ENCODE measurements around the gene SLC9A8.

DNA sequence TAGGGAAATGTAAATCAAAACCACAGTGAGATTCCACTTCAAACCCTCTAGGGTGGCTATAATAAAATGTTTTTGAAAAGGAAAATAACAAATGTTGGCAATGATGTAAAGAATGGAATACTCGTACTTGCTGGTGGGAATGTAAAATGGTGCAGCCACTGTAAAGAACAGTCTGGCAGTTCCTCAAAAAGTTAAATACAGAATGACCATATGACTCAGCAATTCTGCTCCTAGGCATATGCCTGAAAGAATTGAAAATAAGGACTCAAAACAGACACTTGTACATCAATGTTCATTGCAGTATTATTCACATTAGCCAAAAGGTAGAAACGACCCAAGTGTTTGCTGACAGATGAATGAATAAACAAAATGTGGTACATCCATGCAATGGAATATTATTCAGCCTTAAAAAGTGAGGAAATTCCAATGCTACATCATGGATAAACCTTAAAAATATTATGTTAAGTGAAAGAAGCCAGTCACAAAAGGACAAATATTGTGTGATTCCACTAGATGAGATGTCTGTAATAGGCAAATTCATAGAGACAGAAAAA is 113.3 kb downstream of the SLC9A8 start:
- TF ChIP-seq, protein P1, sequence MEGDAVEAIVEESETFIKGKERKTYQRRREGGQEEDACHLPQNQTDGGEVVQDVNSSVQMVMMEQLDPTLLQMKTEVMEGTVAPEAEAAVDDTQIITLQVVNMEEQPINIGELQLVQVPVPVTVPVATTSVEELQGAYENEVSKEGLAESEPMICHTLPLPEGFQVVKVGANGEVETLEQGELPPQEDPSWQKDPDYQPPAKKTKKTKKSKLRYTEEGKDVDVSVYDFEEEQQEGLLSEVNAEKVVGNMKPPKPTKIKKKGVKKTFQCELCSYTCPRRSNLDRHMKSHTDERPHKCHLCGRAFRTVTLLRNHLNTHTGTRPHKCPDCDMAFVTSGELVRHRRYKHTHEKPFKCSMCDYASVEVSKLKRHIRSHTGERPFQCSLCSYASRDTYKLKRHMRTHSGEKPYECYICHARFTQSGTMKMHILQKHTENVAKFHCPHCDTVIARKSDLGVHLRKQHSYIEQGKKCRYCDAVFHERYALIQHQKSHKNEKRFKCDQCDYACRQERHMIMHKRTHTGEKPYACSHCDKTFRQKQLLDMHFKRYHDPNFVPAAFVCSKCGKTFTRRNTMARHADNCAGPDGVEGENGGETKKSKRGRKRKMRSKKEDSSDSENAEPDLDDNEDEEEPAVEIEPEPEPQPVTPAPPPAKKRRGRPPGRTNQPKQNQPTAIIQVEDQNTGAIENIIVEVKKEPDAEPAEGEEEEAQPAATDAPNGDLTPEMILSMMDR (IDR thresholded peaks at IDR 0.05), result no peak
- TF ChIP-seq POLR2A (IDR thresholded peaks at IDR 0.05), result no peak
